HepG2 (cell line): ENCODE results near the gene AFF4. TPM values are rescaled to one million over a fixed set of nuclear protein-coding genes. Genes with fewer than 3 reads are reported as not detected.

Experiments
- ARID2 ChIP-seq: sonication (generic); formaldehyde crosslinking; IDR thresholded peaks from 2 replicates; pipeline ENCODE4 v1.8.1; 2022; ENCODE audit warnings: mild to moderate bottlenecking, missing genetic modification reagents, borderline replicate concordance
- ATF1 ChIP-seq: IDR thresholded peaks from 2 replicates; pipeline ENCODE4 v1.6.1; 2016; ENCODE audit warnings: mild to moderate bottlenecking, control low read depth
- ATF7 ChIP-seq, 2 experiments: fragments of 450-650 bp in 1 of 2; sonication (generic) in 1 of 2; formaldehyde crosslinking in 1 of 2; IDR thresholded peaks; 2 replicates each; pipeline versions ENCODE4 v1.4.0 to v1.6.1; 2016 to 2020; ENCODE audit warnings: antibody characterized with exemption in 1 of 2, mild to moderate bottlenecking in 1 of 2, missing genetic modification reagents in 1 of 2
- CBFB ChIP-seq: sonication (generic); formaldehyde crosslinking; IDR thresholded peaks from 2 replicates; pipeline ENCODE4 v1.4.0; 2020; ENCODE audit warnings: missing genetic modification reagents
- CREM ChIP-seq, 2 experiments: sonication (generic) in 1 of 2; formaldehyde crosslinking in 1 of 2; IDR thresholded peaks; 2 replicates each; pipeline versions ENCODE4 v1.4.0 to v1.6.1; 2016 to 2020; ENCODE audit warnings: antibody characterized with exemption in 1 of 2, mild to moderate bottlenecking in 1 of 2, missing genetic modification reagents in 1 of 2
- FOXO1 ChIP-seq: sonication (generic); formaldehyde crosslinking; IDR thresholded peaks from 2 replicates; pipeline ENCODE4 v1.4.0; 2020; ENCODE audit warnings: missing genetic modification reagents
- GTF2F1 ChIP-seq: fragments of 150-350 bp; IDR thresholded peaks from 2 replicates; pipeline ENCODE4 v1.6.1; 2014; ENCODE audit warnings: low read length
- KDM2A ChIP-seq: sonication (generic); formaldehyde crosslinking; IDR thresholded peaks from 2 replicates; pipeline ENCODE4 v1.4.0; 2020; ENCODE audit warnings: low read depth, missing genetic modification reagents, borderline replicate concordance
- KMT2B ChIP-seq: IDR thresholded peaks from 2 replicates; pipeline ENCODE4 v1.6.1; 2016; ENCODE audit warnings: missing genetic modification reagents, missing compliant biosample characterization
- MED13 ChIP-seq: sonication (generic); formaldehyde crosslinking; IDR thresholded peaks from 2 replicates; pipeline ENCODE4 v1.5.0; 2020; ENCODE audit warnings: missing genetic modification reagents
- MEIS2 ChIP-seq: sonication (generic); formaldehyde crosslinking; IDR thresholded peaks from 2 replicates; pipeline ENCODE4 v1.9.0; 2021; ENCODE audit warnings: mild to moderate bottlenecking, missing genetic modification reagents
- NCOA2 ChIP-seq: sonication (generic); formaldehyde crosslinking; IDR thresholded peaks from 2 replicates; pipeline ENCODE4 v1.8.0; 2022; ENCODE audit warnings: inconsistent platforms
- ONECUT2 ChIP-seq: sonication (generic); formaldehyde crosslinking; IDR thresholded peaks from 2 replicates; pipeline ENCODE4 v1.4.0; 2020; ENCODE audit warnings: missing genetic modification reagents
- PAWR ChIP-seq: sonication (generic); formaldehyde crosslinking; IDR thresholded peaks from 2 replicates; pipeline ENCODE4 v1.4.0; 2020; ENCODE audit warnings: missing genetic modification reagents, mild to moderate bottlenecking, borderline replicate concordance
- POLR2AphosphoS2 ChIP-seq: IDR thresholded peaks from 2 replicates; pipeline ENCODE4 v1.6.1; 2011; ENCODE audit warnings: low read depth, low read length, improper control_type of control experiment
- RXRA ChIP-seq: sonication (generic); formaldehyde crosslinking; IDR thresholded peaks from 2 replicates; pipeline ENCODE4 v1.5.1; 2020; ENCODE audit warnings: missing genetic modification reagents
- RXRB ChIP-seq: IDR thresholded peaks from 2 replicates; pipeline ENCODE4 v1.6.1; 2016; ENCODE audit warnings: borderline replicate concordance, missing genetic modification reagents, missing compliant biosample characterization
- SIX1 ChIP-seq: sonication (generic); formaldehyde crosslinking; IDR thresholded peaks from 2 replicates; pipeline ENCODE4 v1.4.0; 2020; ENCODE audit warnings: missing genetic modification reagents, borderline replicate concordance
- SPEN ChIP-seq: sonication (generic); formaldehyde crosslinking; IDR thresholded peaks from 2 replicates; pipeline ENCODE4 v1.5.1; 2020; ENCODE audit warnings: low read depth, mild to moderate bottlenecking, missing genetic modification reagents
- TEAD3 ChIP-seq: optimal IDR thresholded peaks from 2 replicates; pipeline ENCODE3; 2016; ENCODE audit warnings: borderline replicate concordance
- THAP7 ChIP-seq: sonication (generic); formaldehyde crosslinking; IDR thresholded peaks from 2 replicates; pipeline ENCODE4 v1.8.1; 2023; ENCODE audit warnings: mild to moderate bottlenecking, missing genetic modification reagents
- TOE1 ChIP-seq: sonication (generic); formaldehyde crosslinking; IDR thresholded peaks from 2 replicates; pipeline ENCODE4 v1.4.0; 2020; ENCODE audit warnings: mild to moderate bottlenecking, missing genetic modification reagents
- ZBTB38 ChIP-seq: sonication (generic); formaldehyde crosslinking; IDR thresholded peaks from 2 replicates; pipeline ENCODE4 v1.5.1; 2020; ENCODE audit warnings: mild to moderate bottlenecking, missing genetic modification reagents
- ZC3H13 ChIP-seq: sonication (generic); formaldehyde crosslinking; IDR thresholded peaks from 2 replicates; pipeline ENCODE4 v1.8.1; 2023; ENCODE audit warnings: mild to moderate bottlenecking, missing genetic modification reagents, moderate library complexity
- ZFX ChIP-seq: sonication (generic); formaldehyde crosslinking; IDR thresholded peaks from 2 replicates; pipeline ENCODE4 v1.4.0; 2020; ENCODE audit warnings: mild to moderate bottlenecking, low read depth, missing genetic modification reagents, moderate library complexity
- ZFY ChIP-seq: sonication (generic); formaldehyde crosslinking; IDR thresholded peaks from 2 replicates; pipeline ENCODE4 v1.4.0; 2020; ENCODE audit warnings: missing genetic modification reagents
- ZMYM4 ChIP-seq: sonication (generic); formaldehyde crosslinking; IDR thresholded peaks from 2 replicates; pipeline ENCODE4 v1.8.1; 2023; ENCODE audit warnings: mild to moderate bottlenecking, missing genetic modification reagents
- ZNF414 ChIP-seq: sonication (generic); formaldehyde crosslinking; IDR thresholded peaks from 2 replicates; pipeline ENCODE4 v1.5.0; 2020; ENCODE audit warnings: missing genetic modification reagents
- ZNF556 ChIP-seq: sonication (generic); formaldehyde crosslinking; IDR thresholded peaks from 2 replicates; pipeline ENCODE4 v1.4.0; 2020; ENCODE audit warnings: mild to moderate bottlenecking, missing genetic modification reagents, borderline replicate concordance
- ZNF564 ChIP-seq: sonication (generic); formaldehyde crosslinking; IDR thresholded peaks from 2 replicates; pipeline ENCODE4 v1.8.1; 2023; ENCODE audit warnings: mild to moderate bottlenecking, missing genetic modification reagents
- polyA plus RNA-seq, 8 experiments: library from polyadenylated mRNA; depleted of rRNA in 3 of 8; stranded (reverse) in 7 of 8; unstranded in 1 of 8; fragments of >200 nt; fragmentation: Illumina TruSeq in 4 of 8; extraction: Trizol in 4 of 8; gene quantifications; 2 replicates each; pipeline versions ENCODE4 v1.2.1 to v1.2.3, GENCODE V29; 2011 to 2016; ENCODE audit warnings: low read depth in 4 of 8, missing spikeins in 1 of 8, mixed read lengths in 1 of 8; ENCODE audit not compliant: insufficient read depth in 1 of 8
- total RNA-seq, 5 experiments: library from RNA; depleted of rRNA; stranded (reverse); fragments of >200 nt; fragmentation: Illumina TruSeq; extraction: Trizol; gene quantifications; 2 replicates each; pipeline ENCODE4 v1.2.3, GENCODE V29; 2016; ENCODE audit warnings: low read depth in 1 of 5

Gene AFF4
- total and polyA plus RNA-seq, 2 of the 13 experiments (the other 11 are each of a cell fraction or from before 2014, with no cell fraction given), result 22.1 to 25.5 TPM

- TF ChIP-seq ATF7 (IDR thresholded peaks at IDR 0.05) (peak; percentile 30; the same call in 1 of the 2 replicates), ATF7 (CRISPR knock-in tag; IDR thresholded peaks at IDR 0.05) (peak; percentile 76; the same call in 1 of the 2 replicates), MEIS2 (peak; percentile 56; the same call in 1 of the 2 replicates), FOXO1 (peak; percentile 89), ZFX (CRISPR knock-in tag) (peak; percentile 69), CREM (IDR thresholded peaks at IDR 0.05) (peak; percentile 83), CREM (CRISPR knock-in tag; IDR thresholded peaks at IDR 0.05) (no peak), ONECUT2 (CRISPR knock-in tag) (0 out of 2 replicates have a peak, but pooled peaks have one; percentile 30), ZNF556 (CRISPR knock-in tag) (peak; percentile 23; the same call in 1 of the 2 replicates), SPEN (CRISPR knock-in tag) (peak; percentile 62), TOE1 (CRISPR knock-in tag) (no peak), ZNF564 (CRISPR knock-in tag) (no peak), ZC3H13 (CRISPR knock-in tag) (peak; percentile 96), KMT2B (peak; percentile 9; the same call in 1 of the 2 replicates), TEAD3 (CRISPR knock-in tag) (peak; percentile 97), KDM2A (no peak), ZFY (CRISPR knock-in tag) (peak; percentile 56), POLR2AphosphoS2 (peak; percentile 99), RXRA (peak; percentile 47; the same call in 1 of the 2 replicates), NCOA2 (peak; percentile 87), THAP7 (CRISPR knock-in tag) (peak; percentile 72; the same call in 1 of the 2 replicates), MED13 (no peak), ZBTB38 (CRISPR knock-in tag) (0 out of 2 replicates have a peak, but pooled peaks have one; percentile 11), RXRB (CRISPR knock-in tag) (peak; percentile 88), ZMYM4 (CRISPR knock-in tag) (peak; percentile 62), PAWR (CRISPR knock-in tag) (no peak), SIX1 (CRISPR knock-in tag) (0 out of 2 replicates have a peak, but pooled peaks have one; percentile 7), ARID2 (0 out of 2 replicates have a peak, but pooled peaks have one; percentile 23), GTF2F1 (peak; percentile 89; the same call in 1 of the 2 replicates), ZNF414 (peak; percentile 76; the same call in 1 of the 2 replicates), CBFB (CRISPR knock-in tag) (0 out of 2 replicates have a peak, but pooled peaks have one; percentile 12), ATF1 (CRISPR knock-in tag) (0 out of 2 replicates have a peak, but pooled peaks have one; percentile 52)
These were observed 90.1 kb downstream of the AFF4 start, which contains the start of gene LEAP2 (continued) for GRCh38 chr5:132873119-132873929.
